ENCODE data around the gene NOP53.

NOP53 gene

GRCh38 chr19:47805313-47805712, 60.0 kb downstream of the NOP53 start:
- DNase-seq (ENCODE audit: insufficient read length), result no peak
- TF ChIP-seq TAF1 (IDR thresholded peaks at IDR 0.05; ENCODE audit: borderline replicate concordance, low read depth, low read length) (no peak), POLR2AphosphoS5 (IDR thresholded peaks at IDR 0.05; ENCODE audit: low read depth, low read length) (no peak), POLR2A (IDR thresholded peaks at IDR 0.05; ENCODE audit: low read depth, low read length) (no peak)
- FAIRE-seq, result no peak

- no peak for TF ChIP-seq POLR2AphosphoS5 (IDR thresholded peaks at IDR 0.05; ENCODE audit: low read depth, low read length)
- TF ChIP-seq POLR2A (IDR thresholded peaks at IDR 0.05; ENCODE audit: low read depth, low read length), result no peak
- TF ChIP-seq TAF1 (IDR thresholded peaks at IDR 0.05; ENCODE audit: borderline replicate concordance, low read depth, low read length), result no peak
- DNase-seq (ENCODE audit: insufficient read length), result no peak
- no peak for FAIRE-seq
These were observed 61.1 kb downstream of the NOP53 start for GRCh38 chr19:47806435-47806834.
